Measurements from ENCODE around the gene HCN4. TPM values are rescaled to one million over a fixed set of nuclear protein-coding genes. Genes with fewer than 3 reads are reported as not detected.

Gene HCN4
- total and polyA plus RNA-seq, 4 donors, result not detected

GRCh38 chr15:73380661-73381060 is 11.9 kb upstream of the HCN4 start (continued):
- no peak for TF ChIP-seq CTCF (IDR thresholded peaks at IDR 0.05; ENCODE audit: low read depth, low read length, missing input control)
- no peak for TF ChIP-seq HNF4A (conservative IDR thresholded peaks at IDR 0.05)
- no peak for TF ChIP-seq NR2F2 (IDR thresholded peaks at IDR 0.05)
- TF ChIP-seq ATF3 (IDR thresholded peaks at IDR 0.05), result no peak
- no peak for TF ChIP-seq TAF1 (conservative IDR thresholded peaks at IDR 0.05)
- no peak for TF ChIP-seq FOXA2 (IDR thresholded peaks at IDR 0.05)
- TF ChIP-seq FOXA1 (IDR thresholded peaks at IDR 0.05), result no peak
- no peak for TF ChIP-seq SP1 (IDR thresholded peaks at IDR 0.05)

GRCh38 chr15:73378089-73378488 is 9.3 kb upstream of the HCN4 start:
- peaks cover 0 to 9% (median 2%) of the 10 kb centered on the region in 4 donors for H3K9me3 ChIP-seq (ENCODE audit: control insufficient read depth in 4 of 4, low read length in 3 of 4)
- H3K9ac ChIP-seq (ENCODE audit: low read depth in 1 of 2, low read length in 2 of 2), result no peak overlapping the region
- WGBS, result 72% methylated on average over 12 of the region's 12 CpGs
- H3K4me1 ChIP-seq (ENCODE audit: control insufficient read depth in 4 of 4, insufficient read depth in 4 of 4, low read length in 3 of 4), result no peaks in the 10 kb centered on the region
- H3K36me3 ChIP-seq (ENCODE audit: control insufficient read depth in 4 of 4, insufficient read depth in 3 of 4, low read depth in 1 of 4, low read length in 3 of 4), result no peaks in the 10 kb centered on the region
- no peak for DNase-seq (ENCODE audit: low spot score)
- H3K27me3 ChIP-seq (ENCODE audit: control insufficient read depth in 4 of 4, insufficient read depth in 4 of 4, low read length in 3 of 4), result peaks cover 0 to 7% (median 0%) of the 10 kb centered on the region in 4 donors
- H3K27ac ChIP-seq (ENCODE audit: low read depth in 1 of 2, low read length in 2 of 2), result no peak overlapping the region
- H3K4me3 ChIP-seq (ENCODE audit: low read depth in 1 of 3, low read length in 3 of 3), result no peak overlapping the region
- TF ChIP-seq RAD21 (IDR thresholded peaks at IDR 0.05) (no peak), ZBTB33 (IDR thresholded peaks at IDR 0.05) (no peak), NR2F2 (IDR thresholded peaks at IDR 0.05) (no peak)

GRCh38 chr15:73375755-73376305 is 7.1 kb upstream of the HCN4 start:
- H3K4me1 ChIP-seq (ENCODE audit: control insufficient read depth in 4 of 4, insufficient read depth in 4 of 4, low read length in 3 of 4), result no peaks in the 10 kb centered on the region
- no peak overlapping the region for H3K4me3 ChIP-seq (ENCODE audit: low read depth in 1 of 3, low read length in 3 of 3)
- WGBS, result 81% methylated on average over 6 of the region's 6 CpGs
- H3K36me3 ChIP-seq (ENCODE audit: control insufficient read depth in 4 of 4, insufficient read depth in 3 of 4, low read depth in 1 of 4, low read length in 3 of 4), result no peaks in the 10 kb centered on the region
- no peak for DNase-seq (ENCODE audit: low spot score)
- peaks cover 0 to 4% (median 2%) of the 10 kb centered on the region in 4 donors for H3K9me3 ChIP-seq (ENCODE audit: control insufficient read depth in 4 of 4, low read length in 3 of 4)
- H3K9ac ChIP-seq (ENCODE audit: low read depth in 1 of 2, low read length in 2 of 2), result no peak overlapping the region
- TF ChIP-seq HNF4G (IDR thresholded peaks at IDR 0.05) (no peak), JUND (IDR thresholded peaks at IDR 0.05) (no peak), SP1 (IDR thresholded peaks at IDR 0.05) (no peak), ATF3 (IDR thresholded peaks at IDR 0.05) (no peak), EGR1 (IDR thresholded peaks at IDR 0.05; ENCODE audit: low read depth in 2 of 2) (no peak)
- H3K27ac ChIP-seq (ENCODE audit: low read depth in 1 of 2, low read length in 2 of 2), result no peak overlapping the region
- peaks cover 0 to 4% (median 0%) of the 10 kb centered on the region in 4 donors for H3K27me3 ChIP-seq (ENCODE audit: control insufficient read depth in 4 of 4, insufficient read depth in 4 of 4, low read length in 3 of 4)
